GM21723 (cell line): ENCODE measurements around the gene SH2D2A.

ENCODE experiments used
- ATAC-seq: cut with Tn5 transposase; IDR thresholded peaks from one replicate; pipeline ENCODE4 v1.9.1; 2021; ENCODE audit warnings: mild to moderate bottlenecking, moderate library complexity; ENCODE audit not compliant: unreplicated experiment

SH2D2A gene

GRCh38 chr1:156848461-156849150 is 32.0 kb upstream of the SH2D2A start:
- ATAC-seq: no peak

DNA sequence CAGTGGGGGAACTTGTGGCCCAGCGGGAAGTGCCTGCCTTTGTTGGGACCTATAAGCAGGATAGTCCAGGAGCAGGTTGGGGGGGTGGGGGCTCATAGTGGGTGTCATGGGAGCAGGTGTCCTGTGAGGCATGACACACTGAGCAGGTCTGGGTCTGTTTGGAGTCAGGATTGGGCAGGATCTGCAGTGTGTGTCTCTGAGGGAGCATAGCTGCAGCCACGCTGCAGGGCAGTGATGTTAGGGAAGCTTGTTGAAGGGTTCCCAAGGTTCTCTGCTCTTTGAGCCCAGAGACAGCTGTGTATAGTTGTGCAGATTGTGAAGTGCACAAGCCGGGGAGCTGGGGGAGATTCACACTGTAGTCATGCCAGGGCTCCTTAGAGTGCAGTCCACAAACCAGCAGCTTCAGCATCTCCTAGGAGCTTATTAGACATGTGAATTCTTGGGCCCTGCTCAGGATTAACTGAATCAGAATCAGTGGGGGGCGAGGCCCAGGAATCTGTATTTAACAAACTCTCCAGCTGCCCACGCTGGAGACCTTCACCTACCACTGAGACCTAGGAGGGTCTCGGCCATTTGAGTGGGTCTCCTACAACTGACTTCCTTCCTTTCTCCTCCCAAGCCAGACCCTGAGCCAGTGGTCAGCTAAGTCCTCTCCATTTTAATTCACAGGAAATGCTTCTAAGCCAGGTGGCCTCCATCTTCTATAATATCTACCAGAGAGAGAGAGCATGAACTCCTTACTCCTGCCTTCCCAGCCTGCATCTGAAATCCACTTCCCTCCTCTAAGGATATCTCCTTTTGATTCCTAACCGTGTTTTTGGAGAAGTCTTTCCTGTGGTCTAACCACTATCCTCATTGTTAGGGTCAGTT is 31.2 kb upstream of the SH2D2A start:
- no peak for ATAC-seq

- no peak for ATAC-seq
Measured at GRCh38 chr1:156846643-156847042, 30.0 kb upstream of the SH2D2A start.

DNA sequence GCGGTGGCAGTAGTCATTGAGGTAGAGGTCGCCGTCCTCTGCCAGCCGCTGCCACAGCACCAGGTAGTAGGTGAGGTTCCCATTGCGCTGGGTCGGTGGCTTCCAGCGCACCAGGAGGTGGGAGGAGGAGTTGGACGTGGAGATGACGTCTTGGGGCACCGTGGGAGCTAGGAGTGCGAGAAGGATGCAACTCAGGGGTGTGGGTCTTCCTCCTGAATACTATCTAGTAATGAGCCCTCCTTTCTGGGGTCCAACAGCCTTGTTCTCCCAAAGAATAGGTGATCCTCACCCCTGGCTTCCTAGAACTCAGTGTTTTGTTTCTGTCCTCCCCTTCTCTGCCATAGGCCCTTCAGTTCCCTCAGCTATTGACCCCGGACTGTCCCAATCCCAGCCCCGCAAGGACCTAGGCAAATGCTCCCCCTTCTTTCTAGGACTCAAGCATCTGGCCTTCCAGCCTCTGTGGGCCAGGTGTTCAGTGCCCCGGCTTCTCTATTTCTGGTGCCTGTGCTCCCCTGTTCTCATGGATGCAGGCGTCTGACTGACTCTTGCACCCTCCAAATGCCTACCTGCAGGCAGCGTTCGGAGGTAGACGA is 29.4 kb upstream of the SH2D2A start:
- no peak for ATAC-seq

DNA sequence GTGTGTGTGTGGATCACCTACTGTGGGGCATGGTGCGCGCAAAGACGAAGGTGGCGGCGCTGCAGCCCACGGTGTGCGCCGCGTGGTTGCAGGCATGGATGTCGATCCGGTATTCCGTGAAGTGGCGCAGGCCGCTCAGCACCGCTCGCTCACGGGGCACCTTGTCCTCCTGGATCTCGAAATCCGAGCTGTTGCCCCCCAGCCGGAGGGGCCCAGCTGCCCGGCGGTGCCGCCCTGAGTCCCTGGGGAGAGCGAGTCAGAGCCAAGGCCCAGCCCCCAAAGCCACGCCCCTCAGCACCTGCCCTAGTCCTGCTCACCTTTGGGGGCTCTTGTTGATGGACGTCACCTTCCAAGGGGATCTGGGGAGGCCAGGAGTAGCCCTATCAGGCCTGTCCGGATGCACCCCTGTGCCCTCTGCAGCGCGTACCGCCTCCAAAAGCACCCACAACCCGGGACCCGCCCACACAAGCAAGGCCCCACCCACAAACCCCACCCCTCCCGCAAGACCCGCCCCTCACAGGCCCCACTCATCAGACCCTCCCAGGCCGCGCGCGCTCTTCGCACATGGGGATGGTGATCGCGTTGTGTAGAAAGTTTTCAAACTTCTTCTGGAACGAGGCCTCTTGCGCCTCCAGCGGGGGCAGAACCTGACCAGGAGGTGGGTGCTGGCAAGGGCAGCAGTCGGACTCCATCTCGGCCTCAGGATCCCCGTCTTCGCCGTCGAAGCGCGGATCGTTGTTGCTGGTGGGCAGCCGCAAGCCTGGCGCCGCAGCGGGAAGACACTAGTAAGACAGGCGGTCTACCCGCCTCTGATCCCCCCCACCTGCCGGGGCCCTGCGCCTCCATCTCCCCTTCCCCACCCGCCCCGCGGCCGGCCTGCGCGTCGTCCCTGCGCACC is 28.7 kb upstream of the SH2D2A start:
- ATAC-seq: no peak

DNA sequence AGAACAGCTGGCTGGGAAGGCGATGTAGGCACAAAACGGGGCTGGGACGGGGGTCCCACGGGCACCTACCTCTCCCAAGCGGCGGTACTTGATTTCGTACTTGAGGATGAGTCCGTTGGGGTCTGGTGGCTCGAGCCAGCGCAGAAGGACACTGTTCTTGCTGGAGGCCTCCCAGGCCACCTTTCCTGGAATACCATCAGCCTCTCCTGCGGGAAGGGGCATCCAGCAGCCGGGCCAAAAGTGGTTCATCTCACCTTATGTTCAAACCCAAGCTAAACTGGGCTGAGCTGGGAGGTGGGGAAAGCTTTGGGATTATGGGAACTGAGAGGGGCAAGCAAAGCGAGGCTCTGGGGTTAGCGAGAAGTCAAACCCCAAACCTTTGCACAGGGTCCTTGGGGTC is 28.0 kb upstream of the SH2D2A start:
- no peak for ATAC-seq

GRCh38 chr1:156844102-156844501 is 27.5 kb upstream of the SH2D2A start:
- no peak for ATAC-seq

- ATAC-seq: no peak
Measured at GRCh38 chr1:156842618-156843300, 26.1 kb upstream of the SH2D2A start.

GRCh38 chr1:156841295-156841855 is 24.7 kb upstream of the SH2D2A start:
- no peak for ATAC-seq

- ATAC-seq: no peak
Measured at GRCh38 chr1:156840898-156841279, 24.2 kb upstream of the SH2D2A start.

DNA sequence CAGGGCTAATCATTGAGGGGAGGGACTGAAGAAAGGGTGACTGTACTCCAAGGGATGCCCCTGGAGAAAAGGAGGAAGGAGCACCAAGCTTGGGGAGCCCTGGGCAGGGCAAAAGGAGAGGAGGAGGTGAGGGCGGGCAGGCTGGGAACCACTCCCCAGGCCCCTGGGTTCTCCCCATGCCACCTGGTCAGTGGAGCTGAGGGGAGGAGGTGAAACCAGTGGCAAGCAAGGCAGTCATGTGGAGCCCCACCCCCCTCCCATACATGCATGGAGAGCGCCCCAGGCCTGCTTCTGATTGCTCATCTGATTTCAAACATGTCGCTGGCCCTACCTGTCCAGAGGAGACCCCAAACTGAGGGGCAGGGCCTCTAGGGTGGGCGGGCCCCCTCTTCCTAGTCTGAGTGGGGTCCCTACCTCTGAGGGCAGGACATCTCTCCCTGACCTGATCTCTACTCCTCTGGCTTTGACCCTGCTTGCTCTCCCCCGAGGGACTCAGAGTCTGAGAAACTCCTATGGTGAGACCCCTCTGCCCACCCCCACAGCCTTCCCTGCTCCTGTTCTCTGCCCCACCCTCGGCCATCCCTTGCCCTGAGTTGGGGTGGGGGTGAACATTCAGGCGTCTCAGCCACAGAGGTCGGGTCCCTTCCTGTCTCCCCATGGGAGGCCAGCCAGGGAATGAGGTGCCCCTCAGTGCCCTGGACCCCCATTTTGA is 23.7 kb upstream of the SH2D2A start:
- ATAC-seq: no peak

DNA sequence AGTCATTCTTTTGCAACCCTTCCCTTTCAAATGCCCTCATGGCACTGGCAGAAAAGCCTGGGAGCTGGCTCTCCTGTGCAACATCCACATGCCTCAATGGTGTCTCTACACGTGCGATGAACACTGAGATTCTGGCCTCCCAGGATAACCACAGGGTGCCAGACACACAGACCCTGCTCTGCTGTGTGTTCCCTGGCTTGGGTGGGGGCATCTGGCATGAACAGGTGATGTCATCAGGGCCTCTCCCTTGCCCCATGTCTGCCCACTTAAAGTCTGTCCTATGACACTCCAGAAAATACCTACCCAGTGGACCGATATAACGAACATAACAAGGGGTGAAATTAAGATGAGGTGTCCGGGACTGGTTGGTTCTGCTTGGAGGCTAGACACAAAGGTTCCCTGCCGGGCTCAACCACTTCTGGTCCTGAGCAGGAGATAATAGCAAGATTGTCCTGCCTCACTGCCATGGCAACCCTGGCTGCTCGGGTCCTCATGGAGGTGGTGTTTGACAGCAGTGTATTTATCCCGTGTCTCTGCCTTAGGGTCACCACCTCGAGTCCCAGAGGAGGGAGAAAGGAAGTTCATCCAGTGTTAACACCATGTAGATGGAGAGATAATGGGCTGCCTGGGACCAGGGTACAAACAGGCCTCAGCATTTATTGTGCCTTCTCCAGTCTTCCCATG is 22.9 kb upstream of the SH2D2A start:
- ATAC-seq: no peak

DNA sequence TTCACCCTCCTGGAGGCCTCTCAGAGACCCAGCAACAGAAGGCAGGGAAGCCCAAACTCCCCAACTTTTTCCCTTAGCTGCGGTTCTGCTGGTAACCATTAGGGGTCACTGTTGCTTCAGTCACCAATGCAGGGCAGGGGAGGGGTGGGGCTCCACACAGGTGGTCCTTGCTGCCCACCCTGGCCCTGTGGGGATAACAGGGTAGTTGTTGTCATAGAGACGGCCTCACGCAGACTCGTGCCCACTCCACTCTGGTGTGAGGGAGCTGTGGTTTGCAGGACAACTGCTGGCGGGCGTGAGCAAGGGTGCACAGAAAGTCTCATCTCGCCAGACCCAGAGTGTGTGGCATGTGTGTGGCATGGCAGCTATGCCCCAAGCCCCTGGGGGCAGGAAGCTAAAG is 22.3 kb upstream of the SH2D2A start:
- ATAC-seq: no peak

DNA sequence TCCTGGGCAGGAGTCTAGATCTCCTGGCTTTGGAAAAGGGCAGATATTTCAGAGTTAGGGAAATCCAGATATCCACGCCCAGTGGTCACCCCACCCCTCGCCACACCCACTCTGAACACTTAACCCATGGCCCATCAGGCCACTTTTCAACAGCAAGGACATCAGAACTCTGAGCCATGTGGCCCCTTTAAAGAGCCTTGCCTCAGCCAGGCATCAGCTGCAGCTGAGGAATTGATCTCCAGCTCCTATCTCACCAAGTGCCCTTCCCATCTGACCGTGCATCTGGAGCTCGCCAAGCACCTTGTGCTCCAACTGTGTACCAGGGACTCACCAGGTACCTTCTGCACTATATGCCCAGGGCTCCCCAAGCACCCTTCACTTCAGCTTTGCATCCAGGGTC is 20.2 kb upstream of the SH2D2A start:
- no peak for ATAC-seq

- peak; percentile 57 for ATAC-seq
Measured at GRCh38 chr1:156836041-156836654, 19.5 kb upstream of the SH2D2A start.

DNA sequence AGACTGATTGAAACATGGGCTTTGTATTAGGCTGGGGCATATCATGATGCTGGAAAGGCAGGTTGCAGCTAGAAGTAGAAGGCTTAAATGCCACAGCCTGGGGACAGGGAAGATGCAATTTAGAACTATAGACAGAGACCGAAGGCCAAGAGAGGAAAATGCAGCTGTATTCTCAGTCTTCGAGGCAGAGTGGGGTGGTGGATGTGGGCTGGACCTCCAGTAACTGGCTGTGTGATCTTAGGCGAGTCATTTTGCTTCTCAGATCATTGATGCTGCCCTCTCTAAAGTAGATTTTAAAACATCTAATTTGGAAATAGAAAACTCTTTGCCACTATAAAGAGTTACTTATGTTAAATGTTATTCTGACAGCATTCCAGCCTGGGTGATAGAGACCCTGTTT is 17.7 kb upstream of the SH2D2A start:
- ATAC-seq: no peak

GRCh38 chr1:156833603-156834002 is 17.0 kb upstream of the SH2D2A start:
- ATAC-seq: no peak

- no peak for ATAC-seq
Measured at GRCh38 chr1:156832434-156832833, 15.8 kb upstream of the SH2D2A start.
